HG03159 (cell line): Measurements from ENCODE around the gene ZNF446.
A peak's percentile ranks its signal among the peaks of the same experiment; 100 is the strongest.
"Not testable (repeated sequence)": the region's sequence is repeated elsewhere in the genome, so short reads cannot be mapped to it uniquely, and the experiment has no call there.

Experiments
- ATAC-seq: cut with Tn5 transposase; IDR thresholded peaks from one replicate; pipeline ENCODE4 v1.9.1; 2021; ENCODE audit warnings: mild to moderate bottlenecking, moderate library complexity; ENCODE audit not compliant: unreplicated experiment

ZNF446 gene

GRCh38 chr19:58469241-58470013 lies 6.7 kb upstream of the ZNF446 start:
- no peak for ATAC-seq

DNA sequence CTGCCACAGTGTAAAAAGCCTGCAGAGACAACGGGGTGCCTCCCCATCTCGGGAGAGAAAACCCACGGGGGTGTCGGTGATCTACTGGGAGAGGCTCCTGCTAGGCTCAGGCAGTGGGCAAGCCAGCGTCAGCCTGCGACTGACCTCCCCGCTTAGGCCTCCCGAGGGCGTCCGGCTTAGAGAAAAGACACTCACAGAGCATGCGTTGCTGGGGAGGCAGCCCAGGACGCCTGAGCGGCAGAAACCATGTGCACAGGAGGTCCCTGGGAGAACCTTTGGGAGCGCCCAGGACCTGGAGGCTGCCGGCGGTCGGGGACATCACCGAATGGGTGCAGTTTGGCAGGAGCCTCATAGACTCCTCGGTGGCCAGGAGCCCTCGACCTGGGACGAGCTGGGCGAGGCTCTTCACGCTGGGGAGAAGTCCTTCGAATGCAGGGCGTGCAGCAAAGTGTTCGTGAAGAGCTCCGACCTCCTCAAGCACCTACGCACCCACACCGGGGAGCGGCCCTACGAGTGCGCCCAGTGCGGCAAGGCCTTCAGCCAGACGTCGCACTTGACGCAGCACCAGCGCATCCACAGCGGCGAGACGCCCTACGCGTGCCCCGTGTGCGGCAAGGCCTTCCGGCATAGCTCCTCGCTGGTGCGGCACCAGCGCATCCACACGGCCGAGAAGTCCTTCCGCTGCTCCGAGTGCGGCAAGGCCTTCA lies 5.2 kb upstream of the ZNF446 start:
- ATAC-seq = not testable (repeated sequence)

GRCh38 chr19:58471736-58472135 lies 4.4 kb upstream of the ZNF446 start:
- ATAC-seq = no peak

DNA sequence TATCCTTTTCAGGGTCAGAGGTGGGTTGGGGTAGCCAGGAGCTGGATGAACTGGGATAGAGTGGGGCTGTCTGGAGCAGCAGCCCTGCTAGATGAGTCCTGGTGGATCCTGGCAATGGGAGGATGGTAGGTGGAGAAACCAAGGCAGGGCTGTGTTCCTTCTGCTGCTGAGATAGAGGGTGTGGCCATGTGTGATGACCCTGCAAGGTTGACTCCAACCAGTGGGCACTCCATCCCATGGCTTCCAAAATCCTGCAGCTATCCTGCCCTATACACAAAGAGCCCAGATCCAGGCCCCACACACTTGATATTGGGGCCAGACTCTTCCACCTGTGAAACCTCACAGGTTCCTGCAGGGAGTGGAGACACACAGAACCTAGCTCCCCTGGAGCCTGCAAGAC lies 2.4 kb upstream of the ZNF446 start:
- ATAC-seq = no peak

- no peak for ATAC-seq
These were observed 1.7 kb upstream of the ZNF446 start for GRCh38 chr19:58474291-58474996.

DNA sequence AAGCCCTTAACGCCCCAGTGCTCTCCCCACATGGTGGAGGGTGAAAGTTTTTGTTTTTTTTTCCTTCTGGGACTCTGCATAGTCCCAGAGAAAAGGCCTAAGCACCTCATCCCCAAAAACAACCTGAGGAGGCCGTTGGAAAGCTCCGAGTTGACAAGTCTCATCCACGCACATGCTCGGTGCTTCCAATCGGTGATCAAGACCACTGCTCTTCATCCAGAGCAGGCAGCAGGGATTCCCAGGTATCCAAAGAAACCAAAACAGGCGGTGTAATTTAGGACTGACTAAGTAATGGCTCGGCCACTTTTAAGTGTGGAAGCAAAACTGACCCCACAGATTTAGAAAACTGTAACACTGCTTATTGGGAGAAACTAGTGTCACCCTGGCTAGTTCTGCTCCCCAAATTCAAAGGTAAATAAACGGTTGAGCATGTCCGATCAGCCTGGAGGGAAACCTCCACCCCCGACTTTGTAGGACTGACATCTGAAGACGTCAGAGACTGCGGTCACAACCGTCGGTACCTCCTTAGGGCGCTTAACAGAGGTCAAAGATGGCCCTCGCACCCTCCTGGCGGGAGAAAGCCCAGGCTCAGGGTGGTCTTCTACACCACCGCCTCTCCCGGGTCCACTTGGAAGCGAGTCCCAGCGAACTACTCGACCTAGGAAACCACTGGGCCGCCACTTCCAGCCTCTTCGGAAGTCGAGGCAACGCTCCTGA lies 997 bp upstream of the ZNF446 start:
- ATAC-seq = peak; percentile 13

DNA sequence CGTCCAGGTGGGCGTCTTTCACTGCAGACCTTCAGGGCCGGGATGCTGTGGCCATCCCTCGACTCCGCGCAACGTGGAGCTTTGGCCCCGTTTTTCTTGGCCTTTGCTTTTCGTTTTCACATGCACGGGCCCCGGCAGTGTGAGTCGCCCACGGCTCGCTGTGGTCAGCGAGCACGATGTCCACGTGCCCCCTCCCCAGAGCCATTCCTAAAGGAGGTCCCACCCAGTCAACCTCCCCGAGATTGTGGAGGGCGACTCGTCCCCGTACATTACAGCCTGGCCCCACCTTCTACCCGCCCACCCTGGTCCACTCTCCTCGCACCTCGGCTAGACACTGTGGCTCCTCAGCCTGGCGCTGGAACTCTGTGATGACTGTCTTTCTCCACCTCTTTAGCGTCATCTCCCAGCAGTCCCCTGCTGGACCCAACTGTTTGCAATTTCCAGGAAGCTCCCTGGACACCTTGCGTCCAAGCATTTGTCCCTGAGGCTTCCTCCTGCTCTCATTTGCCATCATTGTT lies 405 bp downstream of the ZNF446 start:
- ATAC-seq = no peak

GRCh38 chr19:58477130-58477529 lies 978 bp downstream of the ZNF446 start:
- no peak for ATAC-seq

- no peak for ATAC-seq
These were observed 1.7 kb downstream of the ZNF446 start for GRCh38 chr19:58477871-58478270.

GRCh38 chr19:58479303-58479702 lies 3.2 kb downstream of the ZNF446 start:
- no peak for ATAC-seq

GRCh38 chr19:58479736-58480480 lies 3.8 kb downstream of the ZNF446 start:
- no peak for ATAC-seq

GRCh38 chr19:58480481-58480830 lies 4.3 kb downstream of the ZNF446 start:
- no peak for ATAC-seq

- no peak for ATAC-seq
These were observed 4.7 kb downstream of the ZNF446 start for GRCh38 chr19:58480831-58481230.

DNA sequence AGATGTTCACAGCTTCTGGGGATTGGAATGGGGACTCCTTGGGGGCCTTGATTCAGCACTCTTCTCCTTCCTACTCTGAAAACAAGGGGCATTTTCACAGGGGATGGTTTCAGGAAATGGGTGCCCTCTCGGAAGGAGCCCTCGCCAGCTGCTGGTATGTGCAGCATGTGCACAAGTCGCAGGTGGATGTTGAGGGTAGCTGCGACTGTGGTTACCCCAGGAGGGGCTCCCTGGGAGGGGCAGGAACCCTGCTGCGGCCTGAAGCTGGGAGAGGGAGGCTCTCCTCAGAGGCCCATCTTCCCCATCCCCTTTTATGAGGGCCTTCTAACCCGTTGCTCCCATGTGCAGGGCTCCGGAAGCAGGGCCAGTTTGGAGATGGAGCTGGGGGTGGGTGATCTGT lies 6.2 kb downstream of the ZNF446 start:
- no peak for ATAC-seq

GRCh38 chr19:58483776-58484175 lies 7.6 kb downstream of the ZNF446 start:
- no peak for ATAC-seq

- not testable (repeated sequence) for ATAC-seq
These were observed 8.2 kb downstream of the ZNF446 start for GRCh38 chr19:58484349-58484748.

- ATAC-seq = no peak
These were observed 15.2 kb downstream of the ZNF446 start for GRCh38 chr19:58491393-58491792.

DNA sequence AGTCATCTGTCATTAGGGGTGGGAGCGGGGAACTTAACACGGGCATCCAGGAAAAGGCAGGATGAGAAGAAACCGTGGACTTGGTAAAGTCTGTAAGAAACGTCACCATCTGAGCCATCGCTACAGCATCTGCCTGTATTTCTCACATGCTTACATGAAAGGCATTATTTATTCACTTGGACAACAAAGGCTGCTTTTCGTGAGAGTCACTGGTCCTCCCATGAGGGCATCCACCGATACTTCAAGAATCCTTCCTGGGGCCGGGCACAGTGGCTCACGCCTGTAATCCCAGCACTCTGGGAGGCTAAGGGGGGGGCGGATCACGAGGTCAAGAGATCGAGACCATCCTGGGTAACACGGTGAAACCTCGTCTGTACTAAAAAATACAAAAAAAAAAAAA lies 16.1 kb downstream of the ZNF446 start:
- ATAC-seq = no peak

- no peak for ATAC-seq
These were observed 21.6 kb downstream of the ZNF446 start for GRCh38 chr19:58497634-58498170.
